Measurements from ENCODE around the gene CTTNBP2NL.

The CTTNBP2NL gene

DNA sequence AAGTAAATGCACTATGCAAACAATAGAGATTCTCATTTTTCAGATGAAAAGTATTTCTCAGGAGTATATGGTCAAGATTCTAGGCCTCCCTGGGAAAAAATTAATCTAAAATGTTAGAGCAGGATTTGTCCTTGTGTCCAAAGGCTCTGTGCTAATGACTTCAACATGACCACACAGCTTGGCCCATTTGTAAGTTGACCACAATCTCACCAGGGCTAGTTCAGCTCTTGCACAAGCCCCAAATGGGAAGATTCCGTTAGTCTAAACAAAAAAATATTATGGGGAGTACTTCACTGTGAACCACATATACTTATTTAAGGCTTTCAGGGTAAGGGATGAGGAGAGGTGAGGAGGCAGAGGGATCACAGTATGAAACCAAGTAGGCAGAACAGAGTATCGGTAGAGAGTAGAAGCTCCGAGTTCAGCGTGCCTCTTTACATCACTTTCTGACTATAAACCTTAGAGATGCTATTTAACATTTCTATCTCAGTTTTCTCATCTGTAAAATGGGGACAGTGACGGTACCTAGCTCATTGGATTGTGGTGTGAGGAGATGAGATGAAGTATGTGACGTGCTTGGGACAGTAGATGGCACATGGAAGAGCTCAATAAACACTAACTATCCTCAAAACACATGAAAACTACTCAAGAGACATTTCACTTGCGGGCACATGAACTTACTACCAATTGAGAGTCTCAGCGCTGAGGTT, 37.8 kb upstream of the CTTNBP2NL start:
- peaks cover 0 to 30% (median 11%) of the 10 kb centered on the region in 4 donors for H3K4me1 ChIP-seq
- TF ChIP-seq, protein P1, sequence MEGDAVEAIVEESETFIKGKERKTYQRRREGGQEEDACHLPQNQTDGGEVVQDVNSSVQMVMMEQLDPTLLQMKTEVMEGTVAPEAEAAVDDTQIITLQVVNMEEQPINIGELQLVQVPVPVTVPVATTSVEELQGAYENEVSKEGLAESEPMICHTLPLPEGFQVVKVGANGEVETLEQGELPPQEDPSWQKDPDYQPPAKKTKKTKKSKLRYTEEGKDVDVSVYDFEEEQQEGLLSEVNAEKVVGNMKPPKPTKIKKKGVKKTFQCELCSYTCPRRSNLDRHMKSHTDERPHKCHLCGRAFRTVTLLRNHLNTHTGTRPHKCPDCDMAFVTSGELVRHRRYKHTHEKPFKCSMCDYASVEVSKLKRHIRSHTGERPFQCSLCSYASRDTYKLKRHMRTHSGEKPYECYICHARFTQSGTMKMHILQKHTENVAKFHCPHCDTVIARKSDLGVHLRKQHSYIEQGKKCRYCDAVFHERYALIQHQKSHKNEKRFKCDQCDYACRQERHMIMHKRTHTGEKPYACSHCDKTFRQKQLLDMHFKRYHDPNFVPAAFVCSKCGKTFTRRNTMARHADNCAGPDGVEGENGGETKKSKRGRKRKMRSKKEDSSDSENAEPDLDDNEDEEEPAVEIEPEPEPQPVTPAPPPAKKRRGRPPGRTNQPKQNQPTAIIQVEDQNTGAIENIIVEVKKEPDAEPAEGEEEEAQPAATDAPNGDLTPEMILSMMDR (IDR thresholded peaks at IDR 0.05): no peak
- H3K27me3 ChIP-seq: peaks cover 0 to 12% of the 10 kb centered on the region in 2 donors
- intact Hi-C loops (cut with DNase I; ENCODE audit: low total_unique reads): no loop called here
- H3K27ac ChIP-seq: no peak overlapping the region
- no peaks in the 10 kb centered on the region for H3K36me3 ChIP-seq
- no peak overlapping the region for H3K4me3 ChIP-seq
- peak in 1 of 2 donors; percentile 28 for DNase-seq
- H3K9me3 ChIP-seq: no peaks in the 10 kb centered on the region

DNA sequence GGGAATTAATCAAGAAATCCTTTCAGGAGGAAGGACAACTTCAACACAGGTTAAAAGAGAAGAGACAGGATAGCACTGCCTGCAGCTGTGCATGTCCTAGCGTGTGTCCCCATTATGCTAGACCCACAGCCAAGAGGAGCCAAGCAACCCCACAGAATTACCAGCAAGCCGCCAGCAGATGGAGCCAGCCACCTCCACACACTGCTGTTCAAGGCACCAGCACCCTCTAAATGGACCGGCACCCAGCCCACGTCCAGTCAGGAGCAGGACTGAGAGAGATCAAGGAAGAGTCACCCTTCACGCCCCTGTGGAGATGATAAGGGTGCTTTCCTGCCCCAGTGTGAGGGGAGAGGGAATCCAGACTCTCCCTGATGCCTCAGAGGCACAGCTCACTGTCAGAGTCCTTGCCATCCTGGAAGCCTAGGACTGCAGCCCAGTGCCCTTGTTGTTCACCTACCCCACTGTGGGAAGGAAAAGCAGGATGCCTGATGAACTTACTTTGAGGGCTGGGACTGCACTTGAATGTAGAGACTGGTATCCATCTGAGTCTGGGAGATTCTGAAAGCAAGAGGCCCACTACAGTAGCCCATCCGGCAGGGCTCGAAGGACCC, 37.1 kb upstream of the CTTNBP2NL start:
- DNase-seq: peak; percentile 87 to 88
- H3K4me3 ChIP-seq: peak overlapping the region; percentile 34 to 41

DNA sequence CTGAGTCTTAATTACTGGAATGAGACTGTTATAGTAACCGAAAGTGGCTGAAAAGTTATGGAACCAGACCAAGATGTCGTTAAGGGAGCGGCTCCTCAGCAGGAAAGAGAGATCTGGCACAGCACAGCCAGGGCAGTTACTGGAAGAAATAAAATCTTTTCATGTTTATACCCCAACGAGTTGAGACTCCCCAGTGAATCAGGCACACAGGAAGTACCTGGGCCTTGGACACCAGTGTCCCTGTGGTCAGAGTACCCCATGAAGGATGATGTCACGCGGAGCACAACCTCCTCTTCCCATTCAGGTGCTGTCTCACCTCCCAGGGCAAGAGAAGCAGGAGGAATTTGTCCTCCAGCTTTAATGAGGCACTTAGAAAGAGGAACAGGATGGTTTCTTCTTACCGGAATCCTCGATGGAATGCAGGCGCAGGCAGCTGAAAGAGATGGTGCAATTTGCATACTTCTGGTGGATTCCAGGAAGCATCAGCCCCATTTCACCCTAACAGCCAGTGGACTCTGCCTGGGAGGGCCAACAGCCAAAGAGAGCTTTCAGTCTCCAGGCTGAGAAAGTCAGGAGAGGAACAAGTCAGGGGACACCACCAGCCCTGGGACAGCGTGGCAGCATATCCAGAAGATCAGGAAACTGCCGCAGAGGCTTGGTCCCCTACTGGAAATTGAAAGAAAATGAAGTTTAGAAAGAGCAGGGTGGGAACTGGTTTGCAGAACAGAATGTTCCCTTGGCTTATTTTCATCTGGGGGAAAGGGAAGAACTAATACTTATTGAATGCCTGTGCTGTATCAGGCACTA, 35.9 kb upstream of the CTTNBP2NL start:
- intact Hi-C loops (cut with DNase I; ENCODE audit: low total_unique reads): no loop called here
- H3K4me3 ChIP-seq: peak overlapping the region; percentile 34 to 41
- peak; percentile 84 to 87 for DNase-seq
- no peaks in the 10 kb centered on the region for H3K9me3 ChIP-seq
- H3K27me3 ChIP-seq: peaks cover 0 to 12% of the 10 kb centered on the region in 2 donors
- TF ChIP-seq, protein P1 (IDR thresholded peaks at IDR 0.05): no peak
- H3K36me3 ChIP-seq: no peaks in the 10 kb centered on the region
- peak overlapping the region; percentile 66 to 72 for H3K27ac ChIP-seq
- H3K4me1 ChIP-seq: peaks cover 0 to 30% (median 11%) of the 10 kb centered on the region in 4 donors

More for the DNA sequence above, 37.1 kb upstream of the CTTNBP2NL start:
- intact Hi-C loops (cut with DNase I; ENCODE audit: low total_unique reads): no loop called here
- H3K27me3 ChIP-seq: peaks cover 0 to 12% of the 10 kb centered on the region in 2 donors
- H3K36me3 ChIP-seq: no peaks in the 10 kb centered on the region
- peak overlapping the region; percentile 66 to 72 for H3K27ac ChIP-seq
- no peaks in the 10 kb centered on the region for H3K9me3 ChIP-seq
- TF ChIP-seq, protein P1 (IDR thresholded peaks at IDR 0.05): peak; percentile 67 to 68
- peaks cover 0 to 30% (median 11%) of the 10 kb centered on the region in 4 donors for H3K4me1 ChIP-seq

DNA sequence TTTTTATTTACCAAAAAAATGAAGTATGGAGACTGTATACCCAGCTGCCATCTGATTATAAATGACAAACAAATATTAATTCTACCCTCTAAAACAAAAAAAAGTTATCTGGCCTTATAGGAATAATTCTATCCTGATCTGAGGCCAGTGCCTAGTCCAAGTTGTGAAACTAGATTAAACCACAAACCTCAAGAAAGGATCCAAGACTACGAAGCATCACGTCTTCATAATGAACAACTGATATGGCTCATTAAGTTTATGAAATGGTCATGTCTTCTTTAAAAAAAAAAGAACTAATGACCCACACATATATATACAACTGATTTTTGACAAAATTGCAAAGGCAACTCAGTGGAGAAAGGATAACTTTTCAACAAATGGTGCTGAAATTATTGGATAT, 32.4 kb upstream of the CTTNBP2NL start:
- H3K27ac ChIP-seq: no peak overlapping the region
- no peak overlapping the region for H3K4me3 ChIP-seq
- TF ChIP-seq, protein P1 (IDR thresholded peaks at IDR 0.05): no peak
- H3K36me3 ChIP-seq: no peaks in the 10 kb centered on the region
- H3K27me3 ChIP-seq: peaks cover 0 to 4% of the 10 kb centered on the region in 2 donors
- H3K4me1 ChIP-seq: peaks cover 0 to 27% (median 11%) of the 10 kb centered on the region in 4 donors
- H3K9me3 ChIP-seq: no peaks in the 10 kb centered on the region
- no peak for DNase-seq
- intact Hi-C loops (cut with DNase I; ENCODE audit: low total_unique reads): no loop called here

DNA sequence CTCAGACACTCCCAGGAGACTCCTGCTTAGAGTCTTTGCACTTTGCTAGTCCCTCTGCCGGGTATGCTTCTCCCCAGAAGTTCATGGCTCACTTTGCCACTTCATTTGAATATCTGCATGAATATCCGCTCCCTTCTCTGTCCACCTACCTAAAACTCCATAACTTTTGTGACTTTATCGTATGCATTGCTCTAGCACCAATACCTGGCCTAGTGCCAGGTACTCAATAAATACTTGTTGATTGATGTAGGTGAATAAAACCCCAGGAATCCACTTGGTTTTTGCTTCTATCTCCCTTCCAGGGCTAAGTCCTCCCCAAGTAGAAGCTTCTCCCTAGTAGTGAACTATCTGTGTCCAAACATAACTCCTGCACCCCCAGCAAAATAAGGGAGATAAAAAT, 27.8 kb upstream of the CTTNBP2NL start:
- H3K4me3 ChIP-seq: no peak overlapping the region
- no peaks in the 10 kb centered on the region for H3K4me1 ChIP-seq
- intact Hi-C loops (cut with DNase I; ENCODE audit: low total_unique reads): no loop called here
- no peaks in the 10 kb centered on the region for H3K9me3 ChIP-seq
- TF ChIP-seq, protein P1 (IDR thresholded peaks at IDR 0.05): no peak
- DNase-seq: no peak
- H3K27me3 ChIP-seq: peaks cover 2 to 15% of the 10 kb centered on the region in 2 donors
- no peaks in the 10 kb centered on the region for H3K36me3 ChIP-seq
- H3K27ac ChIP-seq: no peak overlapping the region
